ENCODE data around the gene TEF.

GRCh38 chr22:41340357-41340756, 41.4 kb upstream of the TEF start:
- TF ChIP-seq GATA3 (IDR thresholded peaks at IDR 0.05; ENCODE audit: low read depth, low read length) (no peak), GATA2 (IDR thresholded peaks at IDR 0.05; ENCODE audit: low read depth, low read length) (no peak)

Data from SH-SY5Y (cell line).